GM19328 (cell line): ENCODE data around the gene NHLRC1.

Experiments
- ATAC-seq: cut with Tn5 transposase; IDR thresholded peaks from one replicate; pipeline ENCODE4 v1.9.1; 2021; ENCODE audit warnings: mild to moderate bottlenecking, moderate library complexity; ENCODE audit not compliant: unreplicated experiment

NHLRC1 gene

GRCh38 chr6:18088419-18089296 is 33.8 kb downstream of the NHLRC1 start:
- no peak for ATAC-seq

DNA sequence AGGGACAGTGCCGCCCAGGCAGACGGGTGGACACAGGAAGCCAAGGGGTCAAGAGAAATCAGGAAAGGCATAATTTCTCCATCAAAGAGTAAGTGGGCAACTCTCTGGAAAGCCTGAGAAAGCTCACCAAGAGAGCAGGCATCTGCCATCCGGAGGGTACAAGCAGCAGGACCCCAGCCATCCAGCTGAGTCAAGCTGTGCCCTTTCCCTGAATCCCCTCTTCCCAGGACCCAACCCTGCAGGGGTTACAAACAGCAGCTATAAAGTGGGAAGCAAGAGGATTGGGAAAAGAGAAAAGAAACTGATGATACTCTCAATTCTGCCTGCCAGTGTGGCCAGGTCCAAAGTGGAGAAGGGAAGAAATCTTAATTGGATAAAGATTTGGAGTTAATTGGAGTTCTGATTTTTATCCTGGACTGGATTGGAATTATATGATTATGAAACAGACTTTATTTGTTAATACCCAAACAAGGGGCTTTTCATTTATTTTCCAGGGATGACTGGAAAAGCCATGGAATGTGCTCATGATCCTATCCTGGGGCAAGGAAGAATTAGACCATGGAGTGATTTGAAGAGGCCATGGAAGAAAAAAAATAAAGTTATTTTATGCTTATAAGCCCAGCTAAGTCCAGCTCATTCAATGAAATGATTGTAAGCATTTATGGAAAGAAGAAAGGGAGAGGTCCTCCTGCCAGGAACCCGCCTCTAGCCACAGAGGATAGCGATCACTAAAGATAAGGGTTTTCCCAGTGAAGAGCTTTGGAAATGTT is 34.9 kb downstream of the NHLRC1 start:
- no peak for ATAC-seq

DNA sequence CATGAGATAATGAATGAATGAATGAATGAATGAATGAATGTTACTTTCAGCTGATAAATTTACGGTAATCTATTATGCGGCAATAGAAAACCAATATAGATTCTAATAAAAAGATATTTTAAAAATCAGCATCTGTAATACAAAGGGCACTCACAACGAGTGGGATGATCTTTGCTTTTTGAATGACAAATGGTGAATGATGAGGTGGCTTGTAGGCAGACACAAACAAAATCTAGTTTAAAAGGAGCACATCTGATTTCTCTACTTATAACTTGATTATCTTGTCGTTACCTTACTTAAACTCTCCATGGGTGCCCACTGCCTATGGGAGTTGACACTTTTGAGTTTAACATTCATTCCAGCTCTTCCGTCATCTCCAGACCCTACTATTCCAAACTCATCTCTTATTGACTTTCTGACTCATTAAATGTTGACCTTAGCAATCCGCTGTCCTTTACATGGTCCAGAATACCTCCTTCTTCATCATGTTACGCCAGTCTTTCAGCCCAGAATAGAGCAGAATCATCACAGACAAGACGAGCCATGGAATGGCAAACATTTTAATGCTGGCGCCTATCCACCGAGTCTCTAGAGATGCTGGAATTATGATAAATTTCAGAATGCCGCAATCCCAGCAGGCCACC is 41.3 kb downstream of the NHLRC1 start:
- no peak for ATAC-seq

DNA sequence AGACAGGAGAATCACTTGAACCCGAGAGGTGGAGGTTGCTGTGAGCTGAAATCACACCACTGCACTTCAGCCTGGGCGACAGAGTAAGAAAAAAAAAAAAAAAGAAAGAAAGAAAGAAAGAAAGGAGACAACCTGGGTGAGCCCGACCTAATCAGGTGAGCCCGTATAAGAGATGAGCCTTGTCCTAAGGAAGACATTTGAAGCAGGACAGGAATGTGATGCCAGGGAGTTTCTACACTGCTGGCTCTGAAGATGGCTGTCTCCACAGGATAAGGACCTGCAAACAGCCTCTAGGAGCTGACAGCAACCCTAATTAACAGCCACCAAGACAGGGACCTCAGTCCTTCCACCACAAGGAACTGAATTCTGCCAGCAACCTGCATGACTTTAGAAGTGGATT is 41.9 kb downstream of the NHLRC1 start:
- no peak for ATAC-seq

DNA sequence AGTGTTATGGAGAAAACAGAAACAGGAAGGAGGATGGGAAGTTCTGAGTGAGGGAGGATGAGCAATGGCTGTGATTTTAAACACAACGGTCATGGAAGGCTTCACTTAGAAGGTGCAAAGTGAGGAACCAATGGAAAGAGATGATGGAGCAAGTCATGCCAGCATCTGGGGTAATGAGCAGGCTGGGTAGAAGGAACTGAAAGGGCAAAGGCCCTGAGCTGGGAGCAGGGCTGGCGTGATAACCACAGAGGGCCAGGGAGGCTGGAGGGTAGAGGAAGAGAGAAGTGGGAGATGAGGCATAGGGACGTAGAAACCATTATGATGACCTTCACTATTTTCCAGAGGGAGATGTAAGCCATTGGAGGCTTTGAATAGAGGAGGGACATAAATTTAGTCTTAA is 43.6 kb downstream of the NHLRC1 start:
- ATAC-seq, result no peak

- ATAC-seq, result no peak
Observed at GRCh38 chr6:18076231-18076630, 46.2 kb downstream of the NHLRC1 start.

DNA sequence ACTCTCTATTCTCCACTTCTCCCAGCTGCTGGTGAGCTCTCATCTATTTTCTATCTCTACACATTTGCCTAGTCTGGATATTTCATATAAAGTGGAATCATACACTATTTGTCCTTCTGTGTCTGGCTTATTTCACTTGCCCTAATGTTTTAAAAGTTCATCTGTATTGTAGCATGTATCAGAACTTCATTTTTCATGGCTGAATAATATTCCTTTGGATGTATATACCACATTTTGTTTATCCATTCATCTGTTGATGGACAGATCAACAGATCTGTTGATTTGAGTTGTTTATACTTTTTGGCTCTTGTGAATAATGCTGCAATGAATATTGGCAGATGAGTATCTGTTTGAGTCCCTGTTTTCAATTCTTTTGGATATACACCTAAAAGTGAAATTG is 49.6 kb downstream of the NHLRC1 start:
- no peak for ATAC-seq

DNA sequence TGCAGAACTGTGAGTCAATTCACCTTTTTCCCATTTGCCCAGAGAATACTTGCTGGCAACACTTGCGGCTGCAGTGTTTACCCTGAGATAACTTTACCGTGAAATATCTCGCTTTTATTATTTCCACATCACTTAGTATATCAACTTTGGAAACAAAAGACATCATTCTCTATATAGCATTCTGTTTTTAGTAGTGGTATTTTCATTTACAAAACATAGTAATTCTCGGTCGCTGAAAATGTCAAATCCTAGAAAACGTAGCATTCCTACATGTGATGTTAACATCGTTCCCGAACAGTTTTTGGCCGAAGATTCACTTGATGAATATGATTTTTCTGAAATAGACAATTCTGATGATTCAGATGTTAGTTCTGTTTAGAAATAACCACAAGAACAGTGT is 52.0 kb downstream of the NHLRC1 start:
- no peak for ATAC-seq
